Pancreas (tissue), 10 donors: ENCODE results near the gene CTIF. TPM values are rescaled to one million over a fixed set of nuclear protein-coding genes. Genes with fewer than 3 reads are reported as not detected.

Experiments used
- ATAC-seq, 4 donors: fragments of 200-7000 bp; cut with Tn5 transposase; one replicate each; pipeline versions ENCODE4 v1.8.0 to v1.9.1; 2020; ENCODE audit warnings: mild to moderate bottlenecking in 4 of 4, moderate library complexity in 4 of 4
- DNase-seq, 6 donors: peaks; one replicate each; pipeline ENCODE4 v3.0.0-alpha.2; 2020
- FAIRE-seq: peaks from 2 replicates; lab custom pipeline; 2012; peaks lifted over from hg19 to GRCh38; lab: Jason Lieb, UNC
- H3K27ac ChIP-seq, 4 donors: fragments of 200-600 bp; sonication (generic); 1 replicate in 3 of 4; 2 replicates in 1 of 4; pipeline versions ENCODE4 v1.5.0 to v1.8.0; 2020
- H3K27me3 ChIP-seq, 4 donors: fragments of 200-600 bp; one replicate each; pipeline ENCODE4 v1.8.0; 2021
- H3K36me3 ChIP-seq, 3 donors: fragments of 200-600 bp; sonication (generic) in 1 of 3; one replicate each; pipeline versions ENCODE4 v1.5.0 to v1.8.0; 2020 to 2021
- H3K4me1 ChIP-seq, 3 donors: fragments of 200-600 bp; one replicate each; pipeline ENCODE4 v1.8.0; 2021
- H3K4me3 ChIP-seq, 4 donors: fragments of 200-600 bp; sonication (generic) in 2 of 4; one replicate each; pipeline versions ENCODE4 v1.5.0 to v1.8.0; 2020 to 2021
- H3K9me3 ChIP-seq, 4 donors: fragments of 200-600 bp; one replicate each; pipeline ENCODE4 v1.8.0; 2021
- CTCF ChIP-seq, 4 donors: fragments of 200-600 bp; sonication (generic) in 3 of 4; IDR thresholded peaks; one replicate each; pipeline versions ENCODE4 v1.5.0 to v1.8.0; 2021; ENCODE audit warnings: antibody characterized with exemption in 4 of 4
- WGBS, 2 donors: extraction: QIAGEN DNeasy Blood & Tissue Kit; methylation state at CpG; one replicate each; pipeline ENCODE4 v1.1.7; 2013; 5-methylcytosine and 5-hydroxymethylcytosine counted together
- intact Hi-C, 3 donors: fragments of 100-400 bp; cut with DNase I; formaldehyde crosslinking; loops; one replicate each; pipeline versions ENCODE4 v1.11.1 to v1.14.2; 2022
- polyA plus RNA-seq, 2 donors: library from polyadenylated mRNA; stranded (reverse); fragments of 200-250 nt; gene quantifications; one replicate each; pipeline ENCODE4 v1.2.3, GENCODE V29; 2013
- total RNA-seq, 6 donors: library from RNA; stranded (reverse); fragmentation: NEBNext Ultra II Directional in 4 of 6; extraction: Animal tissue kit (Norgen Biotek cat#: 25700) in 4 of 6; gene quantifications; one replicate each; pipeline versions ENCODE4 v1.2.1 to v1.2.4, GENCODE V29; 2021 to 2023
- donor health status: healthy with polysubstance abuse.
- donor health status: DM: no; HTN: no; CAD: no; lungs with moderate emphysema.
- donor health status: DM: no; HTN: no; CAD: no.
- donor health status: control.
- donor health status: control.
- donor health status: Bipolar disorder and iron deficiency.
- donor health status: DM: yes; HTN: yes; CAD: no.
- donor health status: DM: no; HTN: no; CAD: no.
- donor health status: DM: no; HTN: no; CAD: no.
- donor health status: DM: yes; HTN: yes; CAD: no.

The CTIF gene
- total and polyA plus RNA-seq, 8 donors: 15.1 to 27.4 (median 16.7) TPM

- FAIRE-seq (no peak), DNase-seq (peak in 2 of 6 donors; percentile 30 to 37), ATAC-seq (no peak)
- Histone ChIP-seq H3K4me3 (no peak overlapping the region), H3K27me3 (no peaks in the 10 kb centered on the region), H3K4me1 (peaks cover 3 to 7% (median 6%) of the 10 kb centered on the region in 3 donors), H3K36me3 (no peaks in the 10 kb centered on the region), H3K9me3 (no peaks in the 10 kb centered on the region), H3K27ac (no peak overlapping the region)
- 80 to 81% methylated on average over 10 of the region's 10 CpGs for WGBS, 2 donors
- no peak for TF ChIP-seq CTCF (IDR thresholded peaks at IDR 0.05)
- intact Hi-C loops: no loop called here
Measured at GRCh38 chr18:48786455-48787202, 247.8 kb downstream of the CTIF start.

- intact Hi-C loops: no loop called here
- TF ChIP-seq CTCF (IDR thresholded peaks at IDR 0.05): no peak
- Histone ChIP-seq H3K36me3 (no peaks in the 10 kb centered on the region), H3K4me1 (no peaks in the 10 kb centered on the region), H3K27me3 (no peaks in the 10 kb centered on the region), H3K9me3 (no peaks in the 10 kb centered on the region), H3K4me3 (no peak overlapping the region), H3K27ac (no peak overlapping the region)
- WGBS, 2 donors: 85 to 91% methylated on average over 11 of the region's 11 CpGs
- no peak for FAIRE-seq
- ATAC-seq: no peak
- DNase-seq: peak in 2 of 6 donors; percentile 28 to 31
Measured at GRCh38 chr18:48787203-48788151, 248.6 kb downstream of the CTIF start.

GRCh38 chr18:48788373-48788772 lies 249.5 kb downstream of the CTIF start:
- H3K36me3 ChIP-seq: no peaks in the 10 kb centered on the region
- ATAC-seq: no peak

GRCh38 chr18:48789259-48789812 lies 250.5 kb downstream of the CTIF start:
- no peak overlapping the region for H3K27ac ChIP-seq
- FAIRE-seq: no peak
- intact Hi-C loops: no loop called here

More at GRCh38 chr18:48788373-48788772, 249.5 kb downstream of the CTIF start:
- H3K27ac ChIP-seq: no peak overlapping the region
- TF ChIP-seq CTCF (IDR thresholded peaks at IDR 0.05): no peak
- no peaks in the 10 kb centered on the region for H3K27me3 ChIP-seq
- no peak for DNase-seq
- intact Hi-C loops: no loop called here
- WGBS, 2 donors: 70 to 81% methylated on average over 1 of the region's 1 CpG
- no peaks in the 10 kb centered on the region for H3K4me1 ChIP-seq
- no peaks in the 10 kb centered on the region for H3K9me3 ChIP-seq
- FAIRE-seq: no peak
- H3K4me3 ChIP-seq: no peak overlapping the region

More at GRCh38 chr18:48789259-48789812, 250.5 kb downstream of the CTIF start:
- no peaks in the 10 kb centered on the region for H3K27me3 ChIP-seq
- H3K9me3 ChIP-seq: no peaks in the 10 kb centered on the region
- no peak for ATAC-seq
- DNase-seq: no peak
- H3K4me3 ChIP-seq: no peak overlapping the region
- no peaks in the 10 kb centered on the region for H3K4me1 ChIP-seq
- no peak for TF ChIP-seq CTCF (IDR thresholded peaks at IDR 0.05)
- H3K36me3 ChIP-seq: no peaks in the 10 kb centered on the region
